LNCAP (cell line): ENCODE data around the gene JARID2.

ENCODE experiments used
- CTCF ChIP-seq: fragments of 450-650 bp; IDR thresholded peaks from 2 replicates; pipeline ENCODE4 v1.5.1; 2017; ENCODE audit warnings: mild to moderate bottlenecking

JARID2 gene

GRCh38 chr6:15344831-15345230, 99.0 kb downstream of the JARID2 start:
- no peak for TF ChIP-seq CTCF

- no peak for TF ChIP-seq CTCF
These were observed 100.4 kb downstream of the JARID2 start for GRCh38 chr6:15346315-15346714.

GRCh38 chr6:15348528-15348927, 102.7 kb downstream of the JARID2 start:
- no peak for TF ChIP-seq CTCF

- TF ChIP-seq CTCF = no peak
These were observed 103.5 kb downstream of the JARID2 start for GRCh38 chr6:15349379-15349778.

GRCh38 chr6:15350386-15351083, 104.7 kb downstream of the JARID2 start:
- TF ChIP-seq CTCF = no peak

DNA sequence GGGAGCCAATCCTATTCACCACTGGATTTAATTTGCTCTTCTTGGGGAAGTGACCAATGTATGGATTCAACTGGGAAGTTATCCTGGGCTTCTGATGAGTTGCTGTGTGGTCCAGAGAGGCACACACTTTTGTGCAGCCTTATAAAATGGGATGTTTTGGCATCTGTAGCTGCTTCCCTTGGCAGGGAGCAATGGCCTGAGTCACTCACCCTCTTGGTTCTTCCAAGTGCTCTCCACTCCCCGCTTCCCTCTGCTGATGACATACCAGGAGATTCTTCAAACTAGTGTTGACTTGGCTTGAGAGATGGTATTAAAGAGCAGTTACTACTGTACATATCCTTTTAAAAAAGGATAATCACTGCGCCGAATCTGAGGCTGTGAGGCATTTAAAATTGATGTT, 105.8 kb downstream of the JARID2 start:
- no peak for TF ChIP-seq CTCF

DNA sequence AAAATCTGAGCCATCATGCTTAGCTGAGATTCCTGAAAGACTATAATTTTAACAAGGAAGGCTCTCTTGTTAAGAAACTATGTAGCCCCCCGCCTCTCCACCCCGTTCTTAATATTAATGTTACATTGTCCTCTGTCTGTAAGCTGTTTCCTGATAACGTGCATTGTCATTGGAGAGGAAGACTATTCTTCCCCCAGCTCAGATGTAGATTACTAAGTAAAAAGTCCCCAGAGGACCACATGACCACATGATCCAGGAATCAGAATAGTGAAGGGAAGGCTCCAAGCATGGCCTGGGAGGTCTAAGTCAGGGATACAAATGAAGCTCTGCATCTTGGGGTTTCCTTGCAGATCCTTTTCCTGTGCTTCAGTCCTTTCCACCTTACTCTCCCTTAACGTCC, 106.4 kb downstream of the JARID2 start:
- no peak for TF ChIP-seq CTCF

DNA sequence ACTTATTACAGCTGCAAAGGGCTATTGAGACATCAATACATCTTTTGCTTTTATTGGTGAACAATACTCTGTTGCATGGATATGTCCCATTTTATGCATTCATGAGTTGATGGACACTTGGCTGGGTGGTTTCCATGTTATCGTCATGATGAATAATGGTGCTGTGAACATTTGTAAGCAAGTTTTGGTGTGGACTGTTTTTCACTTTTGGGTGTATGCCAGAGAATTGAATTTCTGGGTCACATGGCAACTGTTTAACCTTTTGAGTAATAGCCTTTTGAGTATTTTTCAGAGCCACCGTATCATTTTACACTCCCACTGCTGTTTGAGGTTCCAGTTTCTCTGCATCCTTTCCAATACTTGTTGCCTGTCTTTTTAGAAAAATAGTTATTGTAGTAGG, 107.0 kb downstream of the JARID2 start:
- TF ChIP-seq CTCF = no peak
